GM18508 (cell line): ENCODE results near the gene GSTP1.
"Not testable (repeated sequence)": the region's sequence is repeated elsewhere in the genome, so short reads cannot be mapped to it uniquely, and the experiment has no call there.

Experiments
- ATAC-seq: cut with Tn5 transposase; IDR thresholded peaks from one replicate; pipeline ENCODE4 v1.9.1; 2021; ENCODE audit warnings: moderate number of reproducible peaks; ENCODE audit not compliant: insufficient read depth, unreplicated experiment

The GSTP1 gene

GRCh38 chr11:67562963-67563704, 20.5 kb upstream of the GSTP1 start:
- ATAC-seq: no peak

GRCh38 chr11:67563705-67564114, 19.9 kb upstream of the GSTP1 start:
- ATAC-seq: not testable (repeated sequence)

GRCh38 chr11:67564230-67564629, 19.4 kb upstream of the GSTP1 start:
- no peak for ATAC-seq

- ATAC-seq: no peak
These were observed 12.2 kb upstream of the GSTP1 start for GRCh38 chr11:67571443-67571842.

- ATAC-seq: no peak
These were observed 11.3 kb upstream of the GSTP1 start for GRCh38 chr11:67572305-67572704.

- ATAC-seq: no peak
These were observed 10.7 kb upstream of the GSTP1 start for GRCh38 chr11:67572747-67573419.

GRCh38 chr11:67574938-67575337, 8.7 kb upstream of the GSTP1 start:
- no peak for ATAC-seq

GRCh38 chr11:67576735-67577475, 6.7 kb upstream of the GSTP1 start:
- no peak for ATAC-seq

- no peak for ATAC-seq
These were observed 5.7 kb upstream of the GSTP1 start for GRCh38 chr11:67577951-67578350.

GRCh38 chr11:67581469-67581868, 2.1 kb upstream of the GSTP1 start:
- no peak for ATAC-seq

- no peak for ATAC-seq
These were observed 1.6 kb upstream of the GSTP1 start for GRCh38 chr11:67582011-67582410.

GRCh38 chr11:67584205-67584880, 731 bp downstream of the GSTP1 start:
- no peak for ATAC-seq

- ATAC-seq: no peak
These were observed 1.6 kb downstream of the GSTP1 start for GRCh38 chr11:67584881-67585873.

GRCh38 chr11:67585911-67586310, 2.3 kb downstream of the GSTP1 start:
- ATAC-seq: no peak

- ATAC-seq: no peak
These were observed 3.1 kb downstream of the GSTP1 start for GRCh38 chr11:67586568-67587250.

- no peak for ATAC-seq
These were observed 4.5 kb downstream of the GSTP1 start for GRCh38 chr11:67588136-67588503.

GRCh38 chr11:67588899-67589415, 5.3 kb downstream of the GSTP1 start:
- ATAC-seq: not testable (repeated sequence)

GRCh38 chr11:67592880-67593564, 9.4 kb downstream of the GSTP1 start:
- ATAC-seq: no peak
